Activated CD4-positive, alpha-beta T cell treated with anti-CD3 and anti-CD28 coated beads for 48 hours (primary cell): Measurements from ENCODE around the gene SLC18A2.
"Not testable (repeated sequence)": the region's sequence is repeated elsewhere in the genome, so short reads cannot be mapped to it uniquely, and the experiment has no call there.

Source experiments
- DNase-seq: peaks from one replicate; pipeline ENCODE4 v3.0.0-alpha.2; 2020

Gene SLC18A2

DNA sequence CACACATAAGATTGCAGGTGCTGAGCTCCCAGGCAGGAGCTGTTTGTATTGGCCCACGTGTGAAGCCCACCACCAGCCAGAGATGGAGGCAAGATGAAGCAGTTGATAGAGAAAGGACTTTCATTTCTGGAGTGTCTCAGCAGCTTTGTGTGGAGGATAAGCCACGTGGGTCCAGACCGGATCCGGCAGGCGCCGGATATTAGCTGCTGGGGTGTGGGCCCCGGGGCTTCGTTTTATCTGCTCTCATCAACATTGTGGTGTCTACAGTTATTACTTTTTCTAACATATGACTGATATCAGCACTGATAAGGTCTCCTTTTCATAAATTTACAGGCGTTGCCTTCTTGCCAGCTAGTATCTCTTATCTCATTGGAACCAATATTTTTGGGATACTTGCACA lies 25.5 kb downstream of the SLC18A2 start:
- DNase-seq, result no peak

GRCh38 chr10:117266812-117267211 lies 25.9 kb downstream of the SLC18A2 start:
- DNase-seq, result no peak

GRCh38 chr10:117268258-117268657 lies 27.3 kb downstream of the SLC18A2 start:
- DNase-seq, result no peak

- DNase-seq, result no peak
These were observed 28.0 kb downstream of the SLC18A2 start for GRCh38 chr10:117268907-117269306.

- DNase-seq, result no peak
These were observed 30.5 kb downstream of the SLC18A2 start for GRCh38 chr10:117271427-117271826.

GRCh38 chr10:117272195-117273076 lies 31.5 kb downstream of the SLC18A2 start:
- no peak for DNase-seq

DNA sequence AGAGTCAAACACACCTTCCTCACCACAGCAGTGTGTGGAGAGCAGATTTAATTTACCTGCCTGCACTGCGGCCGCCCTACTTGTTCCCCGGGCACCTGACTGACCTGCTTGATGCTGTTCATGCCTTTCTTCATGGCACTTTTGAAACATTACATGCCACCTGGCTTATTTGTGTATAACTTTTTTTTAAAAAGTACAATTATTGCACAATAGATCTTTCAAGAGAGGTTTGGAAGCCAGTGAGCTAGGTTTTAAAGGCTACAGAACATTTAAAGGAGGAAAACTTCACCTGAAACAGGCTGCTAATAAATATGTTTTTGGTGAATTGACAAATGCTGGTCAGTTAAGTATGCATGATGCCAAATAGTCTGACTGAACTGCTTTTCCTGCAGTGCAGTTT lies 33.1 kb downstream of the SLC18A2 start:
- DNase-seq, result no peak

- no peak for DNase-seq
These were observed 33.6 kb downstream of the SLC18A2 start for GRCh38 chr10:117274509-117274908.

- no peak for DNase-seq
These were observed 34.2 kb downstream of the SLC18A2 start for GRCh38 chr10:117275121-117275520.

GRCh38 chr10:117277675-117278074 lies 36.8 kb downstream of the SLC18A2 start:
- no peak for DNase-seq

DNA sequence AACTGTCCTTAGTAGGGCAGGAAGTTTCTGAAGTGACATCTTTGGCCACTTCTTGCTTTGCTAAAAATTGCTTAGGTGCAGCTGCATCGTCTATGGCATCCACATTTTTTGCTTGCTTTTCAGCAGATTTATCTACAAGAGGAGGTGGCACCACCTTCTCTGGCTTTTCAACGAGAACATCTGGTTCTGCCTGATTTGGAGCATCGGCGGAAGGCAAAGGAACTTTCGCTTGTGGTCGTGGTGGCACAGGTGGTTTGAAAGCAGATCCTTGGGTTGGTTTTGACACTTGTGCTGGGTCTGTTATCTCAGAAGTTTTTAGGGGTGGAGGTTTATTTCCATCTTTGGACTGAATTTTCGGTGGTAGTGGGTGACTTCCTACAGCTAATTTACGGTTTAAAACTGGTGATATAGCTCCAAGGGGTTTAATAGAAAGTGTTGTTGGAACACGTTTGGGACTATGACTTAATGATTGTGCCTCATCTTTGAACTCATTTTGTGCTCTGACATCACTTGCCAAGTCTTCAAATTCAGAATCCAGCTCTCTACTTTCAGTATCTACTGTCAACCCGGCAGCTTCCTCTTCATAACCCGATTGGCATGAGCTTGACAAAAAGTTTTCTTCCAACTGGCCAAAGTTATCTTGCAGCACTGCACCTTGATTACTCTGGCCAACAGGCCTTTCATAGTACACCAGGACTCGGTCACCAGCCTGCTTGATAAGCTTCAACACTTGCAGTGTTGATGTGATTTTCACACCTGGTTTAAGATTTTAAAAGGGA lies 44.0 kb downstream of the SLC18A2 start:
- DNase-seq, result no peak

GRCh38 chr10:117290872-117291271 lies 50.0 kb downstream of the SLC18A2 start:
- not testable (repeated sequence) for DNase-seq

GRCh38 chr10:117294039-117294645 lies 53.2 kb downstream of the SLC18A2 start:
- DNase-seq, result no peak

DNA sequence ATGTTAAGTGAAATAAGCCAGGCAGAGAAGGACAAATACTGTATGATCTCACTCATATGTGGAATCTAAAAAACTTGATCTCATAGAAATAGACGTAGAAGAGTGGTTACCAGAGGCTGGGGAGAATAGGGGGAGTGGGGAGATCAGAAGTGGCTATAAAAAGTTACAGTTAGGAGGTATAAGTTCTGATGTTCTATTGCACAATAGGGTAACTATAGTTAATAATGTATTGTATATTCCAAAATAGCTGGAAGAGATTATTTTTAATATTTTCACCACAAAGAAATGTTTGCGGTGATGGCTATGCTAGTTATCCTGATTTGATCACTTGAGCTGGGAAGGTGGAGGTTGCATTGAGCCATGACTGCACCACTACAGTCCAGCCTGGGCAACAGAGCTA lies 53.8 kb downstream of the SLC18A2 start:
- no peak for DNase-seq

DNA sequence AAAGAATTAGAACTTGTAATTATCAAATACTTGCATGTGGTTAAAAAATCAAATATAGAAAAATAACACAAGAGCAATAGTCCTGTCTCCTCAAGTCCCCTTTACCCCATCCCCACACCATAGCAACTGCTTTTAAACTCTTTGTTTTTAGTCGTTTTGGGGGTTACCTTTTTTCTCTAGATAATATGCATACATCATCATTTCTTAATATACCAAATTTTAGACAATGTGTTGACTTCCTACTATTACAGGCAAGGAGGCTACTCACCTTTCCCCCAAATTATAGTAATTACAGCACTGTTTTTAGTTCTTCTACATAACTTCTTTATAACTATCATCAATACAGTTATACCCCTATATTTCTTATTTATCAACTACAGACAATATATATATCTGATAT lies 57.3 kb downstream of the SLC18A2 start:
- no peak for DNase-seq

DNA sequence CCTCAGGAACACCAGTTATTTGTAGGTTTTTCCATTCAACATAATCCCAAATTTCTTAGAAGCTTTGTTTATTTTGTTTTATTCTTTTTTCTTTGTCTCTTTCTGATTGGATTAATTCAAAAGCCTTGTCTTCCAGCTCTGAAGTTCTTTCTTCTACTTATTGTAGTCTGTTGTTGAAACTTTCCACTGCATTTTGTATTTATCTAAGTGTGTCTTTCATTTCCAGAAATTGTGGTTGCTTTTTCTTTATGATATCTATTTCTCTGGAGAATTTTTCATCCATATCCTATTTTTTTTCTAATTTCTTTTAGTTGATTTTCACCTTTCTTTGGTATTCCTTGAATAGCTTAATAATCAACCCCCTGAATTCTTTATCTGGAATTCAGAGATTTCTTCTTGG lies 58.5 kb downstream of the SLC18A2 start:
- no peak for DNase-seq

DNA sequence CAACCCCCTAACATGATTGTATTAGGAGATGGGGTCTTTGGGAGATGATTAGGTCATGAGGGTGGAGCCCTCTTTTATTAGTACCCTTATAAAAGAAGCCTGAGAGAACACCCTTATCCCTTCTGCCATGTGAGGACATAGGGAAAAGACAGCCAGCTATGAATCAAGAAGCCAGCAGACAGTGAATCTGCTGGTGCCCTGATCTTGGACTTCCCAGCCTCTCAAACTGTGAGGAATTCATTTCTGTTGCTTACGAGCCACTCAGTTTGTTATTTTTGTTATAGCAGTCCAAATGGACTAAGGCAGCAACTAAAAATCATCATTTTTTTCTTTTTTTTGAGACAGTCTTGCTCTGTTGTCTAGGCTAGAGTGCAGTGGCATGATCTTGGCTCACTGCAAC lies 59.8 kb downstream of the SLC18A2 start:
- DNase-seq, result no peak

DNA sequence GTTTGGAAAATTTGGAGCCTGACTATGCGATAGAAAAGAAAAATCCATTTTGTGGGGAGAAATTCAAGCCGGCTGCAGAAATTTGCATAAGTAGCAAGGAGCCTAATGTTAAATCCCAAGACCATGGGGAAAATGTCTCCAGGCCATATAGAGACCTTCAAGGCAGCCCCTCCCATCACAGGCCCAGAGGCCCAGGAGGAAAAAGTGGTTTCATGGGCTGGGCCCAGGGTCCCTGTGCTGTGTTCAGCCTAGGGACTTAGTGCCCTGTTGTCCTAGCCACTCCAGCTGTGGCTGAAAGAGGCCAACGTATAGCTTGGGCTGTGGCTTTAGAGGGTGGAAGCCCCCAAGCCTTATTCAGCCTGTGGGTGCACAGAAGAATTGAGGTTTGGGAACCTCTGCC lies 62.5 kb downstream of the SLC18A2 start:
- not testable (repeated sequence) for DNase-seq

DNA sequence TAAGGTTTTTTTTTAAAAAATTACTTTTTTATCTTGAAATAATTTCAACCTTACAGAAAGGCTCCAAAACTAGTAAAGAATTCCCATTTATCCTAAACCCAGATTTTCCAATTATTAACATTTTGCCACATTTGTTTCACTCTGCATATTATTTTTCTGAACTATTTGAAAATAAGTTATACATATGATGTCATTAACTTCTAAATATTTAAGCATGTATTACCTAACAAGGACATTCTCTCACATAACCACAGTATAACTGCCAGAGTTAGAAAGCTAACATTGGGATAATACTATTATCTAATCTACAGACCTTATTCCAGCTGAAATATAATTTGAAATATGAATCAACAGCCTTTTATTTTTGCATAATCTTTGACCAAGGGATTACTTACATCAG lies 65.8 kb downstream of the SLC18A2 start:
- no peak for DNase-seq

DNA sequence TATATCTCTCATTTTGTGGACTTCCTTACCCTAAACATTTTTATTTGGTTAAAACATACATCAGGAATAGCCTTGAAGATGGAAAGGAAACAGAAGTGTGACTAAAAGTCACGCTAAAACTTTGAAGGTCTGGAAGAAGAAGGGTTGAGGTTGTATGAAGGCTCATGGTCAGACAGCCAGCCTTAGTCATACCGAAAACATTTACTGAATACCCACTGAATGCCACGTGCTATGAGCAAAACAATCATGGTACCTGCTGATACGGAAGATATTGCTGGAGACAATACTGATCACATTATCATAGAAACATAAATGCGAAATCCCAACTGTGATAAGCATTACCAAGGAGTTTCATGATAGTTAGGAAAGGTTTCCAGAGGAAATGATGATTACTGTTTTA lies 70.3 kb downstream of the SLC18A2 start:
- DNase-seq, result no peak

DNA sequence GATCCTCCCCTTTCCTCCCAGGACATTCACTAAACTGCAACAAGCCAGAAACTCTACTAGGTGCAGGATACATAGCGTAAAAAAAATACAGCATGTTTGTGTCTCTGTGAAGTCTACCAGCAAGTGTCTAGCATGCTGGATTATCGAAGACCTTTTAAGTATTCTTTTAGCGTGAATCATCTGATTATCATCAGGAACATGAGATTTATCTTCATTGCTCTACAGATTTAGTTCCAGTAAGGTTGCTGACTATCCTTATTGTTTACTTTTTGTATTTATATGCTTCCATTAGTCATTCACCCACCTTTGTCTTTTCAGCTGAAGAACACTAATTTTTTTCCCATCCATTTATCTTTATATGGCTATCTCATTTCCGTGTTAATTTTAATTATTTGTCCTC lies 71.5 kb downstream of the SLC18A2 start:
- no peak for DNase-seq

DNA sequence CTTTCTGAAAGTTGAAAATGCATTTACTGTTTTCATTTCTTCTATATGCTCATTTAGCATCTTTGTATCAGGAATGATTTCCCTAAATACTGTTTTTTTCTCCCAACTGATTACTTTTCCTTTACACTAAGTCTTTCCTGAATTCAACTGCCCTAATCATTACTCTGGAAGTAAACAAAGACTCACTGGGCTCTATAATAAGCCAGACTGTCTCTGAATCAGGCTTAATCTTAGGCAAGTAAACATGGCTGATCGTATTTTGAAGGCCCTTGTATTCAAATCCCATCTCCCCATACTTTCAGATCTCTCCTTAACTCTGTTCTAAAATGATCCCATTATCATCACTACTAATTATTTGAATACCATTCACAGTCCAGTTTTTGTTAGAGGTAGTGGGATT lies 72.7 kb downstream of the SLC18A2 start:
- DNase-seq, result no peak

GRCh38 chr10:117316701-117317100 lies 75.8 kb downstream of the SLC18A2 start:
- no peak for DNase-seq

GRCh38 chr10:117318909-117319308 lies 78.0 kb downstream of the SLC18A2 start:
- DNase-seq, result no peak
